KBM-7 (cell line): Measurements from ENCODE around the gene CPNE9.

Source experiments
- DNase-seq: peaks from one replicate; pipeline ENCODE4 v3.0.0-alpha.2; 2015
- in situ Hi-C: fragments of 300-500 bp; cut with MboI; formaldehyde crosslinking; loops from 2 replicates; pipeline ENCODE4 v1.14.3; 2020; ENCODE audit warnings: low sequenced_read_pairs, low pct_unique_long_range_greater_than_20kb, mixed read lengths

The CPNE9 gene

DNA sequence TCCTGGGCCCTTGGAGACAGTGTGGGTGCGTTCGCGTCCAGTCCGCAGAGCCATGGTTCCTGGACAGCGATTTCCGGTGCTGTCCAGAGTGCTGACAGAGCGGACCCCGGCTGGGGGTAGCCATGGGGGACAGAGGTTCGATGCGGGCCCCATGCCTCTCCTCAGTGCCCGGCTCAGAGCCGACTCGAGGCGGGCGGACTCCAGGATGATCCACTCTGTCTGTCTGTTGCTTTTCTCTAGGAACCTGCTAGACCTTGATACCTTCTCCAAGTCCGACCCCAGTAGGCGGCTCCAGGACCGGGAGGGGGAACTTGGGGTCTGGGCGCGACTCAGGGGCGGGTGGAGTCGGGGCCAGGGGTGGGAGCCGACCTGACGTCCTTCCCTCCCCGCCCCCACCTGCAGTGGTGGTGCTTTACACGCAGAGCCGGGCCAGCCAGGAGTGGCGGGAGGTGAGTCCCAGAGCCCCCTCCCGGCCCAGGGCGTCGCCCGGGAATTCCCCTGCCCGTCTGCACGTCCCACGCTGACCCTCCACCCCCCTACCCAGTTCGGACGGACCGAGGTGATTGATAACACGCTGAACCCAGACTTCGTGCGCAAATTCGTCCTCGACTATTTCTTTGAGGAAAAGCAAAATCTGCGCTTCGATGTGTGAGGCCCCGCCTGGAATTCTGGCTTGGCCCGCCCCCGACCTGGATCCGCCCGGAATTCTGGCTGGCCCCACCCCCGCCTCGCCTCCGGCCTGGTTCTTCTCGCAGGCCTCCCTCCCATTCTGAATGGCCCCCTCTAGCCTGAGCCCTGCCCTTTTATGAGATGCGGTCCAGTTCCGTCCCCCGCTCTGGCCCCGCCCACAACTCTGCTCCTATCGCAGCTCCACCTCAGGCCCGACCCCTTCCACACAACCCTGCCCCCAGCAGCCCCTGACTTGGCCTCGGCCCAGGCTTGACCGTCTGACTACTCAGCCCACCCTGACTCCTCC, 1.0 kb downstream of the CPNE9 start:
- in situ Hi-C loops, result no loop called here
- DNase-seq, result peak; percentile 26

- no peak for DNase-seq
- in situ Hi-C loops, result no loop called here
Measured at GRCh38 chr3:9710174-9710739, 6.6 kb downstream of the CPNE9 start.

DNA sequence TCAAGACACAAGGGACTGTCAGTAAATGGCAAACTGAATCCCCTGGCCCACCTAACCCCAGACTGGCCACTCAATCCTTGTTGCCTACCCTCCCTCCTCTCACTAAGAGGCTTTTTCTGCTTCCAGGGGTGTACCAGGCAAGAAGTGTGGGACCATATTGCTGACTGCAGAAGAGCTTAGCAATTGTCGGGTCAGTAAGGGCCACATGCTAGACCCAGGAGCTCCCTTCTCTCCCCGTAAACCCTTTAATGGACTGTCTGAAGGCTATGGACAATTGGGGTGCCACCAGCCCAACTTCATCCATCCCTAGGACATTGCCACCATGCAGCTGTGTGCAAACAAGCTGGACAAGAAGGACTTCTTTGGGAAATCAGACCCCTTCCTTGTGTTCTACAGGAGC, 8.8 kb downstream of the CPNE9 start:
- DNase-seq, result no peak
- in situ Hi-C loops, result no loop called here

DNA sequence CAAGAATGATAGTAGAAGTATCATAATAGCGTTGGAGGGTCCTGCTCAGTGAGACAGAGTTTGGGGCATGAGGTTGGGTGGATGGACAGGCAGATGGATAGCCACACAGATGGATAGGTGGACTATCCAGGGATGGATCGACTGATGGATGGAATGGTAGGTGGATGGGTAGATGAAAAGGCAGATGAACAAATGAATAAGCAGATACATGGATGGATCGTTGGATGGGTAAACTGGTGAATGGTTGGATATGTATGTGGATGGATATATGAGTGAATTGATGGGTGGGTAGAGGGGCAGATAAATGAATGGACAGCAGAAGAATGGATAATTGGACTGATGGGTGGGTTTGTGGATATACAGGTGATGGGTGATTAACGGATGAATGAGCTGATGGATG, 9.5 kb downstream of the CPNE9 start:
- in situ Hi-C loops, result no loop called here
- DNase-seq, result no peak

DNA sequence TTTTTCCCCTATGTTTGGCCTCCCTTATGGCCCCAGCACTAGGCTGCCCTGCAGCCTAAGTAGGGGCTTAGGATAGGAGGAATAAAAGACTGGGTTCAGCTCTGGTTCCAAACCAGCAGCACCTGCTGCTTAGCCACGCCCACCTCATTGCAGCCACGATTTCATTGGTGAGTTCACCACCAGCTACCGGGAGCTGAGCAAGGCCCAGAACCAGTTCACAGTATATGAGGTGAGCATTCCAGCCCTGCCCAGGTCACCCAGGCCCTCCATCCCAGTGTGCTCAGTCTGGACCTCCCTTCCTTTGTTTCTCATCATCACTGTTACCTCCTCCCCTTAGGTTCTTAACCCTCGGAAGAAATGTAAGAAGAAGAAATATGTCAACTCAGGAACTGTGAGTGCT, 11.5 kb downstream of the CPNE9 start:
- no peak for DNase-seq
- in situ Hi-C loops, result no loop called here

GRCh38 chr3:9715764-9716437, 12.3 kb downstream of the CPNE9 start:
- in situ Hi-C loops, result no loop called here
- peak; percentile 93 for DNase-seq

GRCh38 chr3:9716801-9717555, 13.3 kb downstream of the CPNE9 start:
- no peak for DNase-seq
- in situ Hi-C loops, result no loop called here

- in situ Hi-C loops, result no loop called here
- no peak for DNase-seq
Measured at GRCh38 chr3:9717563-9717962, 13.9 kb downstream of the CPNE9 start.

- no peak for DNase-seq
- in situ Hi-C loops, result no loop called here
Measured at GRCh38 chr3:9718118-9718517, 14.5 kb downstream of the CPNE9 start.

DNA sequence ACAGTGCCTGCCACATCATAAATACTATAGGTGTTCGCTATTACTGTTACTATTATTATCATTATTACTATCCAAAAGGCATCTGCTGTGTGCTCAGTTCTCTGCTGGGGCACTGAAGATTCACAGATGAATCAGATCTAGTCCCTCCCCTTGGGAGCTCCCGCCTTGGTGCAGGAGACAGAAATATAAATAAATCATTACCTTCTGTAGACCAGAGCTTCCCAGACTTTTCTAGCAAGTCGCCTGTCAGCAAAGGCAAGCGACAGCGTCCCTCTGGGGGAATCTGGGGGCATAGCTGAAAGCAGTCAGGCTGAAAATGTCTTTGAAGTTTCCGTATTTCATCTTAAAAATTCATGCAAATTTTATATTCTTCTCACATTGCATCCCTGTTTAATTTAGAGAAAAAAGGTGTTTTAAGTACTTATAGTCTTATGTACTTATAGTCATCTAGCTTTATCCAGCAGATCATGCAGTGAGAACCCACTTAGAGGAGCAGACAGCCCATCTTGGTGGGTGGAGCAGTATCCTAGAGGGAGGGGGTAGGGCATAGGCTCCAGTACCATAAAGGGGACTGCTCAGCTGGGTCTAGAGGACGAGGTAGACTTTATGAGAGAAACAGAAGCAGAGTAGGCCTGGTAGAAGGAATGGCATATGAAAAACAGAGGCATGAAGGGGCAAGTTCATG, 17.5 kb downstream of the CPNE9 start:
- in situ Hi-C loops, result no loop called here
- no peak for DNase-seq

DNA sequence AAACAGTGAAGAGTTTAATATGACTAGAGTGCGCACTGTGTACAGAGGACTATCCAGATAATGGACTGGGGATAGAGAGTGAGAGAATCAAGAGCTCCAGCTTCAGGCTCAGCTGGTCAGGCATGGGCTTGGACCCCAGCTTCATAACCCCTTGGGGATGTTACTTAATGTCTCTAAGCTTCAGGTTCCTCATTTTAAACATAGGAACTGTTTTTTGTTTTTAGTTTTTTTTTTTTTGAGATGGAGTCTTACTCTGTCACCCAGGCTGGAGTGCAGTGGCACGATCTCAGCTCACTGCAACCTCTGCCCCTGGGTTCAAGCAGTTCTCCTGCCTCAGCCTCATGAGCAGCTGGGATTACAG, 18.0 kb downstream of the CPNE9 start:
- in situ Hi-C loops, result no loop called here
- no peak for DNase-seq

DNA sequence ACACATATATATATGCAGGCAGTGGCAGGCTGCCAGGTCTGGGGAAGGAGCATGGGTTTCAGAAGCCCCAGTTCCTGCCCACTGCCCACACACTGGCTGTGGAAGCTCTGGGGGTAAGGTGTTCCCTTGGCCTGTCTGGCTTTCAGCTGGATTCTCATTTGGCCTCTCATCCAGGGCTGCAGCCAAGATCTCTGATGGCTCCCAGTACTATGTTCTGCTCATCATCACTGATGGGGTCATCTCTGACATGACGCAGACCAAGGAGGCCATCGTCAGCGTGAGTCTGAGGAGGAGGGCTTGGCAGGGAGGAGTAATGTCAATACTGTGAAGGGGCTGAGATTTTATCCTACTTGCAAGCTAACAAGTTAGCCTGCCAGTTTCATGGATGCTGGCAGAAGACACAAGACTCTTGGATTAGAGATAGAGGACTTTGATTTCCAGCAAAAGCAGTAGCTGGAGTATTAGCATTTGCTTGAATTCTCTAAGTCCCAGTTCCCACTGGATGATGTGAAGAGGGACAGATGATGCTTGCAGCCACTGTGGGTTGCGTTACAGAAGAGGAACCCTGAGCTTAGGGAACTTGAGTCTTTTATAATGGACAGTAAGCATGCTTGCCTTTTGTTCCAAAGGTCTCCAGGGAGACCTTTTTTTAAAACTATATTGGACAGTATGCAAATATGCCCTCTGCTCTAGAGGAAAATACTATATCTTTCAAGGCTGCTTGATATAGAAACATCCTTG, 22.3 kb downstream of the CPNE9 start:
- no peak for DNase-seq
- in situ Hi-C loops, result no loop called here

DNA sequence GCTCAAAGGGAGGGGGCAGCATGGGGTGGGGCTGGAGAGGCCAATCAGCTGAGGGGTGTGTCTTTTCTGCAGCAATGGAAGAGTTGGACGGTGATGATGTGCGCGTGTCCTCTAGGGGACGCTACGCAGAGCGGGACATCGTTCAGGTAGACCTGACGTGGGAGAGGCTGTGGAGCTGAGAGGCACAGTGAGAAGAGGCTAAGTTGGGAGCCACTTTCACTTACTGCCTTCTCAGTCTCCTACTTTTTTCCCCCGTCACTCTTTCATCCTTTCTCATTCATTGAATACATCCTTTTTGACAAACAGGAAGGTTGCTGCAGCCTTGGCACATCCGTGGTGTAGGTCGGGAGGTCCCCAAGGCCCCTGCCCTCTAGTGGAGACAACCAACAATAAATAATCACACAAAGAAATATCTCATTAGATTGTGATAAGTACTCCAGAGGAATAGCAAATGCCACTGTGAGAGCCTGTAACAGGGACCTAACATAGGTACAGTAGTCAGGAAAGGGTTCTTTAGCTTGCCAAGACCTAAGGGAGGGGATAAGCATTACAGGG, 23.5 kb downstream of the CPNE9 start:
- in situ Hi-C loops, result no loop called here
- peak; percentile 67 for DNase-seq

DNA sequence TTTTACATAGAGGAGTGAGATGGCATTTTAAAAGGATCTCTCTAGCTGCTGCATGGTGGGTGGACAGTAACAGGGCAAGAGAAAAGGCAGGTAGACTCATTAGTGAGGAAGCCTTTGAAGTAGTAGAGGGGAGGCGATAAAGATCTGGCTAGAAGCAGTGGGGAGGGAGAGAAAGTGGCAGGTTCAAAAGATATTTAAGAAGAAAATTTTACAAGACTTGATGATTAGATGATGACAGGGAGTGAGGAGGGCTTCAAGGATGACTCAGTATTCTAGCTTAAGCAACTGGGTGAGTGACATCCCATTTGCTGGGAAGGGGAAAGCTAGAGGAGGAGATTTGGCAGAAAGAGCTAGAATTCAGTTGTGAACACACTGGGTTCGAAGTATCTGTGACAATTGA, 24.1 kb downstream of the CPNE9 start:
- in situ Hi-C loops, result no loop called here
- DNase-seq, result no peak

DNA sequence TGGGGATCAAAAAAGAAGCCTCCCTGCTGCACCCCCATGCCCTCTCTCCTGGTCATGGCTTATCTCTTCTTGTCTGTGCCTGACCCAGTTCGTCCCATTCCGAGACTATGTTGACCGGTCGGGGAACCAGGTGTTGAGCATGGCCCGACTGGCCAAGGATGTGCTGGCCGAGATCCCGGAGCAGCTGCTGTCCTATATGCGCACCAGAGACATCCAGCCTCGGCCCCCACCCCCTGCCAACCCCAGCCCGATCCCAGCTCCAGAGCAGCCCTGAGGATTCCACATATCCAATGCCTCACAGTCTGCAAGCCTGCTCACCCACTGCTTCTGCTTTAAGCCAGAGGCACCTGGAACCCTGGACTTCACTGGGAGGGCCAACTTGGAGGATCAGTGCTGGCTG, 25.8 kb downstream of the CPNE9 start:
- DNase-seq, result no peak
- in situ Hi-C loops, result no loop called here

DNA sequence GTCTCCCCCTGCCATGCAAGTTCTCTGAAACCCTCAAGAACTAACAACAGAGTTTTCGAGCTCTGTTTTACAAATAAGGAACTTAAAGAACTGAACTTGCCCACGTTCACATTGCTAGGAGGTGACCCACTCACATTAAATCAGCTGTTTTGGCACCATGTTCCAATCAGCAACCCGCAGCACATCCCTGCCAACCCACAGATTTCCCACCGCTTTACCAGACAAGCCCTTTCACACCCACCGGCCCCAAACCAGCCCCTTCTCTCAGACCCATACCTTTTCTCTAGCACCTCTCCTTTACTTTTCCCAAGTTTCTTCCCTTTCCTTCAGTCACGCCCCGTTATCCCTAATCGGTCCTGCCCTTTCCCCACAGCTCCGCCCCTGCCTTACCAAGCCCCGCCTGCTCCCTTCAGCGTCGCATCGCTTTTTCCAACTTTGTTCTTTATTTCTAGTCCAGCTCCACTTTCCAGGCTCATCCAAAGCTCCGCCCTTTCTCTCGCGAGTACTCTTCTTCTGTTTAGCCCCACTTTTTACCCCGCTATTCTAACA, 27.1 kb downstream of the CPNE9 start:
- in situ Hi-C loops, result no loop called here

DNA sequence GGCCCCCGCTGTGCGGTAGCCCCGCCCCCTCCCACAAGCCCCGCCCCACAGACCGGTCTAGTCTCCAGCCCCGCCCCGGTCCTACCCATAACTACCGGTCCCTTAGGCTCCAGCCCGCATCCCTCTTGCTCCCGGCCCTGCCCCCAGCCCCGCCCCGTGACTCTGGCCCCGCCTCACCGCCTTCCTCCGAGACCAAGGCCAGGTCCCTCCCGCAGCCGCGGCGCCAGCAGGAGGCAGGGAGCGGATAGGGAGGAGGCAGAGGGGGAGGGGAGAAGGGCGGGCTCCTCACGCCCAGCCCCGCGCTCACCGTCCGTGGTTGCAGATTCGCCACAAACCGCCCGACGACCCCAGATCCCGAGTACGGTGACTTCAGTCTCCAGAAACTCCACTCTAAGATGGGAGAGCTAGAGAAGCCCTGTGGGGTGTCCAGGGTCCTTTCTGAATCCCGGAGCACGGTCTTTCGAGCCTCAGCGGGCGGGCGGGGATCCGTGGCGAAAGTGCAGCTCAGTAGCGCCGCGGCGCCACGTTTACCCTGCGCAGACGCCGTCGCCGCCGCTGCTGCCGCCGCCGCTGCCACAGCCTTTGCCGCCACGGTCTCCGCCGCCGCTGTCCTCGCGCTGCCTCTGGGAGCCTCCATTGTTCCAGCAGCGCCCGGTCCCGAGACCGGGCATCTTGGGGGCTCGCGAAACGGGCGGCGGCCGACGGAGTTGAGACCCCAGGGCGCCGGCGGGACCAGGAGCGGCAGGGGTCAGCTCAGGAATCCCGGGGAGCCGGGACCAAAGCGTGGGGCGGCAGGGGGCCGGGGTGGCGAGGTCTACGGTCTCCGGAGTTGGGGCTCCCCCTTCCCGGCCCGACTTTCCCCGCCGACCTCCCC, 27.8 kb downstream of the CPNE9 start, which contains the start of gene BRPF1:
TSS of gene BRPF1 (plus strand) at position 530 of the 874 bp plus-strand sequence. CDS start 2,406 bp downstream, outside the sequence.
- in situ Hi-C loops, result no loop called here

More for the DNA sequence above, 27.1 kb downstream of the CPNE9 start:
- DNase-seq, result no peak

More for the DNA sequence above, 27.8 kb downstream of the CPNE9 start, which contains the start of gene BRPF1:
- DNase-seq, result peak; percentile 95
